AG04449 (cell line): ENCODE measurements around the gene LTB.

Experiments used
- CTCF ChIA-PET: fragments of 350-600 bp; formaldehyde crosslinking; extraction: SDS; loops from one replicate; lab custom pipeline; 2021; ENCODE audit warnings: antibody characterized with exemption; lab: Yijun Ruan, JAX
- POLR2A ChIA-PET: fragments of 400-600, 350-600 bp; formaldehyde crosslinking; extraction: SDS; loops from one replicate; lab custom pipeline; 2020; ENCODE audit warnings: antibody characterized with exemption, inconsistent platforms; lab: Yijun Ruan, JAX
- DNase-seq: peaks from one replicate; pipeline ENCODE4 v3.0.0-alpha.2; 2010; ENCODE audit warnings: low read depth, low spot score
- H3K4me3 ChIP-seq: 2 replicates; pipeline ENCODE4 v1.5.1; 2011; ENCODE audit warnings: low read depth, mild to moderate bottlenecking, control low read depth, low read length
- TF ChIP-seq, protein P1 (sequence below): IDR thresholded peaks from one replicate; pipeline ENCODE4 v1.5.1; 2011; ENCODE audit warnings: mild to moderate bottlenecking, moderate library complexity, low read length, control low read depth, inconsistent platforms; ENCODE audit not compliant: insufficient read depth; ENCODE audit errors: missing control alignments

The LTB gene

DNA sequence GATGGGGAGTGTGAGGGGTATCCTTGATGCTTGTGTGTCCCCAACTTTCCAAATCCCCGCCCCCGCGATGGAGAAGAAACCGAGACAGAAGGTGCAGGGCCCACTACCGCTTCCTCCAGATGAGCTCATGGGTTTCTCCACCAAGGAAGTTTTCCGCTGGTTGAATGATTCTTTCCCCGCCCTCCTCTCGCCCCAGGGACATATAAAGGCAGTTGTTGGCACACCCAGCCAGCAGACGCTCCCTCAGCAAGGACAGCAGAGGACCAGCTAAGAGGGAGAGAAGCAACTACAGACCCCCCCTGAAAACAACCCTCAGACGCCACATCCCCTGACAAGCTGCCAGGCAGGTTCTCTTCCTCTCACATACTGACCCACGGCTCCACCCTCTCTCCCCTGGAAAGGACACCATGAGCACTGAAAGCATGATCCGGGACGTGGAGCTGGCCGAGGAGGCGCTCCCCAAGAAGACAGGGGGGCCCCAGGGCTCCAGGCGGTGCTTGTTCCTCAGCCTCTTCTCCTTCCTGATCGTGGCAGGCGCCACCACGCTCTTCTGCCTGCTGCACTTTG, 6.8 kb downstream of the LTB start, which contains the start of gene TNF:
TSS of gene TNF (plus strand) at position 231 of the 567 bp plus-strand sequence. CDS start at position 408, 177 bp downstream.
- no peak within 1 kb of the TSS for H3K4me3 ChIP-seq
- ChIA-PET CTCF (interaction anchor here (2.3 to 31.3 kb wide), 5 partner anchors 9 to 23 kb away, joined by 7 to 1569 read pairs (median 15); partner anchors contain the start of genes ATP6V1G2, DDX39B, LST1 and LTA), POLR2A (interaction anchor here (0.6 kb wide), 1 partner anchor 76 kb away, joined by 3 read pairs; no protein-coding TSS in a partner anchor)
- DNase-seq: no peak
- TF ChIP-seq, protein P1, sequence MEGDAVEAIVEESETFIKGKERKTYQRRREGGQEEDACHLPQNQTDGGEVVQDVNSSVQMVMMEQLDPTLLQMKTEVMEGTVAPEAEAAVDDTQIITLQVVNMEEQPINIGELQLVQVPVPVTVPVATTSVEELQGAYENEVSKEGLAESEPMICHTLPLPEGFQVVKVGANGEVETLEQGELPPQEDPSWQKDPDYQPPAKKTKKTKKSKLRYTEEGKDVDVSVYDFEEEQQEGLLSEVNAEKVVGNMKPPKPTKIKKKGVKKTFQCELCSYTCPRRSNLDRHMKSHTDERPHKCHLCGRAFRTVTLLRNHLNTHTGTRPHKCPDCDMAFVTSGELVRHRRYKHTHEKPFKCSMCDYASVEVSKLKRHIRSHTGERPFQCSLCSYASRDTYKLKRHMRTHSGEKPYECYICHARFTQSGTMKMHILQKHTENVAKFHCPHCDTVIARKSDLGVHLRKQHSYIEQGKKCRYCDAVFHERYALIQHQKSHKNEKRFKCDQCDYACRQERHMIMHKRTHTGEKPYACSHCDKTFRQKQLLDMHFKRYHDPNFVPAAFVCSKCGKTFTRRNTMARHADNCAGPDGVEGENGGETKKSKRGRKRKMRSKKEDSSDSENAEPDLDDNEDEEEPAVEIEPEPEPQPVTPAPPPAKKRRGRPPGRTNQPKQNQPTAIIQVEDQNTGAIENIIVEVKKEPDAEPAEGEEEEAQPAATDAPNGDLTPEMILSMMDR: no peak

DNA sequence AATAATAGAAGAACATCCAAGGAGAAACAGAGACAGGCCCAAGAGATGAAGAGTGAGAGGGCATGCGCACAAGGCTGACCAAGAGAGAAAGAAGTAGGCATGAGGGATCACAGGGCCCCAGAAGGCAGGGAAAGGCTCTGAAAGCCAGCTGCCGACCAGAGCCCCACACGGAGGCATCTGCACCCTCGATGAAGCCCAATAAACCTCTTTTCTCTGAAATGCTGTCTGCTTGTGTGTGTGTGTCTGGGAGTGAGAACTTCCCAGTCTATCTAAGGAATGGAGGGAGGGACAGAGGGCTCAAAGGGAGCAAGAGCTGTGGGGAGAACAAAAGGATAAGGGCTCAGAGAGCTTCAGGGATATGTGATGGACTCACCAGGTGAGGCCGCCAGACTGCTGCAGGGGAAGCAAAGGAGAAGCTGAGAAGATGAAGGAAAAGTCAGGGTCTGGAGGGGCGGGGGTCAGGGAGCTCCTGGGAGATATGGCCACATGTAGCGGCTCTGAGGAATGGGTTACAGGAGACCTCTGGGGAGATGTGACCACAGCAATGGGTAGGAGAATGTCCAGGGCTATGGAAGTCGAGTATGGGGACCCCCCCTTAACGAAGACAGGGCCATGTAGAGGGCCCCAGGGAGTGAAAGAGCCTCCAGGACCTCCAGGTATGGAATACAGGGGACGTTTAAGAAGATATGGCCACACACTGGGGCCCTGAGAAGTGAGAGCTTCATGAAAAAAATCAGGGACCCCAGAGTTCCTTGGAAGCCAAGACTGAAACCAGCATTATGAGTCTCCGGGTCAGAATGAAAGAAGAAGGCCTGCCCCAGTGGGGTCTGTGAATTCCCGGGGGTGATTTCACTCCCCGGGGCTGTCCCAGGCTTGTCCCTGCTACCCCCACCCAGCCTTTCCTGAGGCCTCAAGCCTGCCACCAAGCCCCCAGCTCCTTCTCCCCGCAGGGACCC, 7.8 kb downstream of the LTB start:
- POLR2A ChIA-PET: interaction anchor here (0.6 kb wide), 1 partner anchor 77 kb away, joined by 3 read pairs; no protein-coding TSS in a partner anchor

DNA sequence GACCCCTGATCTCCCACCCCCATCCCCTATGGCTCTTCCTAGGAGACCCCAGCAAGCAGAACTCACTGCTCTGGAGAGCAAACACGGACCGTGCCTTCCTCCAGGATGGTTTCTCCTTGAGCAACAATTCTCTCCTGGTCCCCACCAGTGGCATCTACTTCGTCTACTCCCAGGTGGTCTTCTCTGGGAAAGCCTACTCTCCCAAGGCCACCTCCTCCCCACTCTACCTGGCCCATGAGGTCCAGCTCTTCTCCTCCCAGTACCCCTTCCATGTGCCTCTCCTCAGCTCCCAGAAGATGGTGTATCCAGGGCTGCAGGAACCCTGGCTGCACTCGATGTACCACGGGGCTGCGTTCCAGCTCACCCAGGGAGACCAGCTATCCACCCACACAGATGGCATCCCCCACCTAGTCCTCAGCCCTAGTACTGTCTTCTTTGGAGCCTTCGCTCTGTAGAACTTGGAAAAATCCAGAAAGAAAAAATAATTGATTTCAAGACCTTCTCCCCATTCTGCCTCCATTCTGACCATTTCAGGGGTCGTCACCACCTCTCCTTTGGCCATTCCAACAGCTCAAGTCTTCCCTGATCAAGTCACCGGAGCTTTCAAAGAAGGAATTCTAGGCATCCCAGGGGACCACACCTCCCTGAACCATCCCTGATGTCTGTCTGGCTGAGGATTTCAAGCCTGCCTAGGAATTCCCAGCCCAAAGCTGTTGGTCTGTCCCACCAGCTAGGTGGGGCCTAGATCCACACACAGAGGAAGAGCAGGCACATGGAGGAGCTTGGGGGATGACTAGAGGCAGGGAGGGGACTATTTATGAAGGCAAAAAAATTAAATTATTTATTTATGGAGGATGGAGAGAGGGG, 8.8 kb downstream of the LTB start:
- ChIA-PET CTCF (interaction anchor here (0.5 to 31.3 kb wide), 7 partner anchors 9 to 1193 kb away, joined by 3 to 1569 read pairs (median 11); partner anchors contain the start of genes ATP6V1G2, DDX39B, LST1 and LTA), POLR2A (no interaction called here)
- no peak overlapping the region for H3K4me3 ChIP-seq
- DNase-seq: no peak
- TF ChIP-seq, protein P1: no peak

More for the DNA sequence above, 7.8 kb downstream of the LTB start:
- TF ChIP-seq, protein P1: no peak
- no peak for DNase-seq
- no peak overlapping the region for H3K4me3 ChIP-seq
- CTCF ChIA-PET: interaction anchor here (0.8 to 31.3 kb wide), 7 partner anchors 8 to 43 kb away, joined by 3 to 1569 read pairs (median 11); partner anchors contain the start of genes ATP6V1G2, DDX39B, LST1 and LTA

DNA sequence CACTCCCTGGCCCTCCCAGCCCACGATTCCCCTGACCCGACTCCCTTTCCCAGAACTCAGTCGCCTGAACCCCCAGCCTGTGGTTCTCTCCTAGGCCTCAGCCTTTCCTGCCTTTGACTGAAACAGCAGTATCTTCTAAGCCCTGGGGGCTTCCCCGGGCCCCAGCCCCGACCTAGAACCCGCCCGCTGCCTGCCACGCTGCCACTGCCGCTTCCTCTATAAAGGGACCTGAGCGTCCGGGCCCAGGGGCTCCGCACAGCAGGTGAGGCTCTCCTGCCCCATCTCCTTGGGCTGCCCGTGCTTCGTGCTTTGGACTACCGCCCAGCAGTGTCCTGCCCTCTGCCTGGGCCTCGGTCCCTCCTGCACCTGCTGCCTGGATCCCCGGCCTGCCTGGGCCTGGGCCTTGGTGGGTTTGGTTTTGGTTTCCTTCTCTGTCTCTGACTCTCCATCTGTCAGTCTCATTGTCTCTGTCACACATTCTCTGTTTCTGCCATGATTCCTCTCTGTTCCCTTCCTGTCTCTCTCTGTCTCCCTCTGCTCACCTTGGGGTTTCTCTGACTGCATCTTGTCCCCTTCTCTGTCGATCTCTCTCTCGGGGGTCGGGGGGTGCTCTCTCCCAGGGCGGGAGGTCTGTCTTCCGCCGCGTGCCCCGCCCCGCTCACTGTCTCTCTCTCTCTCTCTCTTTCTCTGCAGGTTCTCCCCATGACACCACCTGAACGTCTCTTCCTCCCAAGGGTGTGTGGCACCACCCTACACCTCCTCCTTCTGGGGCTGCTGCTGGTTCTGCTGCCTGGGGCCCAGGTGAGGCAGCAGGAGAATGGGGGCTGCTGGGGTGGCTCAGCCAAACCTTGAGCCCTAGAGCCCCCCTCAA, 9.9 kb downstream of the LTB start, which contains the start of gene LTA:
TSS of gene LTA (plus strand) at position 249 of the 871 bp plus-strand sequence. CDS start at position 703, 454 bp downstream.
- POLR2A ChIA-PET: no interaction called here
- H3K4me3 ChIP-seq: no peak within 1 kb of the TSS

More for the DNA sequence above, 9.9 kb downstream of the LTB start, which contains the start of gene LTA:
- CTCF ChIA-PET: interaction anchor here (2.3 to 38.4 kb wide), 4 partner anchors 10 to 25 kb away, joined by 7 to 1569 read pairs (median 1014); partner anchors contain the start of genes ATP6V1G2, DDX39B, LST1 and LTA
- TF ChIP-seq, protein P1: no peak
- DNase-seq: no peak
